Kidney tubule cell (primary cell): ENCODE results near the gene KRT3.
"Not testable (repeated sequence)": the region's sequence is repeated elsewhere in the genome, so short reads cannot be mapped to it uniquely, and the experiment has no call there.

Experiments used
- DNase-seq: peaks from one replicate; pipeline ENCODE4 v3.0.0-alpha.2; 2018; ENCODE audit warnings: low spot score

KRT3 gene

DNA sequence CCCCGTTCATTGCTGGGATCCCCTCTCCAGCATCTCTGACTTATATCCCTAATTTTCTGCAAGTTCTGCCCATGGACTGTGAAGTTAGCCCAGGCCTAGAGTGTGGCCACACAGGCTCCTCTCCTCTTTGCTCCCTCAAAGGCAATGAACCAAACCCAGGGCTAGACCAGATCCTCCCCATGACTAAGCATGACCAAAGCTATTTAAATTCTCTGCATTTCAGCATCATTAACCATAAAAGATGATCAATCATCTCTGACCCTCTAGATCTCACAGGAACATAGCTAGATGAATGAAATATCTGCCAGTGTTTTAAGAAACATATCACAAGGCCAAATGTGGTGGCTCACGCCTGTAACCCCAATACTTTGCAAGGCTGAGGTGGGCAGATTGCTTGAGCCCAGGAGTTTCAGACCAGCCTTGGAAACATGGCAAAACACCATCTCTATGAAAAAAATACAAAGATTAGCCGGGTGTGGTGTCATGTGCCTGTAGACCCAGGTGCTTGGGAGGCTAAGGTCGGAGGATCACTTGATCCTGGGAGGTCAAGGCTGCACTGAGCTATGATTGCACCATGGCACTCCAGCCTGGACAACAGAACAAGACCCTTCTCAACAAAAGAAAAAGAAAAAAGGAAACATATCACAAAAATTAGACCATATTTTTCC lies 2.2 kb upstream of the KRT3 start:
- DNase-seq, result peak; percentile 91

DNA sequence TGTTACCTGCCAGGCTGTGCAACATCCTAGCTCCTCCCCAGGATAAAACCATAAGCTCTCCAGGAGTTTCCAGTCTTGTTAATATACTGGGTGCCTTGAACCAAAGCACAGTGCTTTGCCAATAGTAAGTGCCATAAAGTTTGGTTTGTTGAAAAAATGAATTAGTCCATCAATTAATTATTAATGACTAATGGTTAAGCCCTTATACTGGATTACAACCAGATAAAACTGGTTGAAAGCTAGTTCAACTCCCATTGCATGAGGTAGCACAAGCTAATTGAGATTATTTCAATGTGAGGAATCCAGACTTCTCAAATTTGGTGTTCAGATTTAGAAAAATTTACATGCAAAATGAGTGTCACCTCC lies 1.6 kb upstream of the KRT3 start:
- DNase-seq, result peak; percentile 44

DNA sequence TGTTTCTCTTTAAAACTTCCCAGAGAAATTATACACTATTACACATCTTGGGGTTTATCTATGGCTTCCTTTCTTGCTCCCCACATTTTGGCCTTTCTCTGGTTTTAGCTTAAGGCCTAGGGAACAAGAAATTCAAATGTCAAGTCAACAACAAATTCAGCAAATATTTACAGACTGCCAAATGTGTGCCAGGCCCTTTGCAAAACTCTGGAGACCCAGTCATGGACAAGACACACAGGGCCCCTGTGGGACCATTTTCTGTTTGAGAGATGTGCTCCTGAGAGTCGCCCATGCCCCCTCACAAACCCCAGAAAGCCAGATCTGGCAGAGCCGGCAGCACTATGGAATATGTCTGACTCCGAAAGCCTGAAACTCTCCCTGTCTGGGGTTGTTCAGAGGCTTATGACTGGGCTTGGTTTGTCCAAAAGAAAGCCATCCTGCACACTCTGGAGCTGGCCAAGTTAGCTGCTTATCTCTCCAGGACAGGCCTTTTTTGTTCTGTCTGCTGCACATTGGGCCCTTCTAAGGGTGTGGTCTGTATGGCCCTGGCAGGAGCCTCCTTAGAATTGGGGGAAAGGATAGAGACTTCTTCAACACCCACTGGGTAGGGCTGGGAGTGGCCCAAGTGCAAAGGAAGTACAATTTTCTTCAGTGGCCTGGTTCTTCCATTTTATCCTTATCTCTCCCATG lies 1.1 kb upstream of the KRT3 start:
- DNase-seq, result no peak

DNA sequence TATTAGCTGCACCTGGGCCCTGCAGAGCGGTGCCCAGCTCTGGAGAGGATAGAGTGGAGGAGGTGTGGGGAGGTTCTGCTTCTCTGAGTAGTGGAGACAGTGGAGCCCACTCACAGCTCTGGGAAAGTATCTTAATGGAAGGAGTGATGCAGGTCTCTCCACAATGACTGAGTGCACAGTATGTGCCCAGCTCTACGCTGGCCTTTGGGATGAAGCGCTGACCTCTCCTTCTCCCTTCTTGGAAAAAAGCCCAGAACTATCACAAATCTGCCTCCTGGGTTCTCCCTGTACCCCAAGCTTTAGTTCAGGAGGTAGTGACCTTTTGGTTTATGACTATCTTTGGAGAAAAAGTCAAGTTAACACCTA lies 495 bp upstream of the KRT3 start:
- DNase-seq, result no peak

DNA sequence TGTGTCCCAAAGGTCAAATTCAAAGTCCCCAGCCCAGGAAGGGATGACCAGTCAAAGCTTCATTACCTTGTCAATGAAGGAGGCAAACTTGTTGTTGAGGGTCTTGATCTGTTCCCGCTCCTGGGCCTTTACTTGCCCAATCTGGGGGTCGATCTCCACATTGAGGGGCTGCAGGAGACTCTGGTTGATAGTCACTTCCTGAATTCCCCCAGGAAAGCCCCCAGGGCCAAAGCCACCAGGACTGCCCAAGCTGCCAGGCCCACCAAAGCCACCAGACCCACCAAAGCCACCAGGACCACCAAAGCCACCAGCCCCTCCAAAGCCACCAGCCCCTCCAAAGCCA lies 614 bp downstream of the KRT3 start:
- DNase-seq, result not testable (repeated sequence)

DNA sequence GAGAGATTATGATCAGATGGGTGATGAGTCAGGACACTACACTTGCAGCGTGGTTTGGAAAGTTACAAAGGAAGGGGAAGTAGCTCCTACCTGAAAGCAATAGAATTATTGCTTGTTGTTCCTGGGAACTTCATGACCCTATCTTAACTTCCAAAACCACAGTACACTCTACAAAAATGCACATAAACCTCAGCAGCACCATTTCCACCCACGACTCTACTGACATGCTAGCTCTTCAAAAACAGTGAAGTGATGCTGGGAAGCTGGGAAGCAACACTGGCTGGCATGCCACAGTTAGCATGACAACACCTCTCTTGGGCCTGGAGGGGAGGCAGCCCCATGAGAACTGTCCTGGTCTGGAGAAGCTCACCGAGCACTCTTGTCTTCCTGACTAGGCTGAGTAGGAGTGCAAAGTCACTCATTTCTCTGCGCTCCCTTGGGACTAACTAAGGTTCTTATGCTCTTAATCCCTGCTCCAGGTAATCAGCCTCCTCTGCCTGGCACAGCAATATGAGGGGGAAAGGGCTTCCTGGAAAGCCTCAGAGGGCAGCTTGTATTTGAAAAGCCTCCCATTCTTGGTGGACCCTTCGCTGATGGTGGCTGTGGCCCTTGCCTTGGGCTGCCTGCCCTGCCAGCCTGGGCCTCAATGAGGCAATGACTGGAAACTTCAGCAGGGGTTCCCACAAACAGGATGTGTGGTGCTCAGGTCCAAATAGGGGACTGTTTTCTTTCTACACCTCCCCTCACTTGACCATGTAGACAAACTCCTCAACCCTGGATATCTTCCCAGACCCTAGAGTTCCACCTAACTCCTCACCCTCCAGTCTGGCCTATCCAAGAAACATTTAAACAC lies 1.2 kb downstream of the KRT3 start:
- peak; percentile 74 for DNase-seq

DNA sequence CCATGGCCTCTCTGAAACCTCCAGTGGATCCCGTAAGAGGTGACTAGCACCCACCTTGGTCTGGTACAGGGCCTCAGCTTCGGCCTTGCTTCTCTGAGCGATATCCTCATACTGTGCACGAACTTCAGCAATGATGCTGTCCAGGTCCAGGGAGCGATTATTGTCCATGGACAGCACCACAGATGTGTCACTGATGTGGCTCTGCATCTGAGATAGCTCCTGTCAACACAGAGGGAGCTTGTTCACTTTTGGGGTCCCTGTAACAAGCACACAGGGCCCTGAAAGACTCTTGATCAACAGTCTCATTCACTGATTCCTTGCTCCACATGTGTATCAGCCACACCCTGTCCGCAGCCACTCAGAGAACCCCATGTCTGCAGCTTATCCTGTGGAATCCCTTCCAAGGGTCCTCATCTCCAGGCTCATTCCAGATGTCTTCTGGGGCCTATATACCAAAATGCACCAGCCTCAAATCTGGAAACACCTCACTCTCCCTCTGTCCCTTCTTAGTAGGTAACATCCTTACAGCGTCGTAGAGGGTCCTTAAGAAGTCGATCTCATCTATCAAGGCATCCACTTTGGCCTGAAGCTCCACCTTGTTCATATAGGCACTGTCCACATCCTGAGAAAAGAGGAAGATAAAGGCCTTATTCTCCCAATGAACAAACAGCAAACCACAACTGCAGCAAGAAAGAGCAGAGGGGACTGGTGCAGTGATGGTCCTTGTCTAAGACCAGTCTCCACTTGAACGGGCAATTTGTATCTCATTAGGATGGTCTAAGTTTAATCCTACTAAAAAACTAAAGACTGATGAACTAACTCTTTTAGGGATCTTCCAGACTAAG lies 3.5 kb downstream of the KRT3 start:
- no peak for DNase-seq

DNA sequence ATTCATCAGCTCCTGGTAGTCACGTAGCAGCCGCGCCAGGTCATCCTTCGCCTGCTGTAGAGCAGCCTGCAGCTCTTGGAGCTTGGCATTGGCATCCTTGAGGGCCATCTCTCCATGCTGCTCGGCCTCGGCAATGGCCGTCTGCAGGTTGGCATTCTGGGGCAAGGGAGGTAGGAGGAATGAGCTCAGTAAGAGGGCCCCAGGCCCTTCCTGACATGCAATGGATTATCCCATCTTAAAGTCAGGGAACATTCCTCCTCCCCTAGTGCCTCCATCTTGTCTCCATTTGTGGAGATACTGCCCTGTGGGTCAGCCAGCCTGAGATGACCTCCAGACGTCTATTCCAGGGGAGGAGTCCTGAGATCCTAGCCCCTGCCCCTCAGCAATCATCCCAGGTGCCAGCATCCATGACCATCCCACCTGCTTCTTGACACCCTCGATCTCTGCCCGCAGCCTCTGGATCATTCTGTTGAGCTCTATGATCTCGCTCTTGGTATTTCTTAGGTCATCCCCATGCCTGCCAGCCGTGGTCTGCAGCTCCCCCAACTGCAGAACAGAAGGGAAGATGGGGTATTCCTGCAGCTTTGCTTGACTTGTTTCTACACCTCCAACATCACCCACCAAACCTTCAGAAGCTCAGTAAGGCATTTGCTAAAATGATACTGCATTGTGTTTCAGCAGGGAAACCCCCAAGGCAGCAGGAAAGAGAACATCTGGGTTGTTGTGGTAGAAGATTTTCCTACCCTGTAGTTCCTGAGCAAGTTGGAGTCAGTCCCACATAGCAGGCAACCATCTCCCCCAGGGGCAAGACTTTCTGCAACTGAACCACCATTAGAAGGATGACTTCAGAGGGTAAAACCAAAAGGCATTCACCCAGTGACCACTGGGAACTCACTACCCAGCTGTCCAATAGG lies 4.4 kb downstream of the KRT3 start:
- no peak for DNase-seq

DNA sequence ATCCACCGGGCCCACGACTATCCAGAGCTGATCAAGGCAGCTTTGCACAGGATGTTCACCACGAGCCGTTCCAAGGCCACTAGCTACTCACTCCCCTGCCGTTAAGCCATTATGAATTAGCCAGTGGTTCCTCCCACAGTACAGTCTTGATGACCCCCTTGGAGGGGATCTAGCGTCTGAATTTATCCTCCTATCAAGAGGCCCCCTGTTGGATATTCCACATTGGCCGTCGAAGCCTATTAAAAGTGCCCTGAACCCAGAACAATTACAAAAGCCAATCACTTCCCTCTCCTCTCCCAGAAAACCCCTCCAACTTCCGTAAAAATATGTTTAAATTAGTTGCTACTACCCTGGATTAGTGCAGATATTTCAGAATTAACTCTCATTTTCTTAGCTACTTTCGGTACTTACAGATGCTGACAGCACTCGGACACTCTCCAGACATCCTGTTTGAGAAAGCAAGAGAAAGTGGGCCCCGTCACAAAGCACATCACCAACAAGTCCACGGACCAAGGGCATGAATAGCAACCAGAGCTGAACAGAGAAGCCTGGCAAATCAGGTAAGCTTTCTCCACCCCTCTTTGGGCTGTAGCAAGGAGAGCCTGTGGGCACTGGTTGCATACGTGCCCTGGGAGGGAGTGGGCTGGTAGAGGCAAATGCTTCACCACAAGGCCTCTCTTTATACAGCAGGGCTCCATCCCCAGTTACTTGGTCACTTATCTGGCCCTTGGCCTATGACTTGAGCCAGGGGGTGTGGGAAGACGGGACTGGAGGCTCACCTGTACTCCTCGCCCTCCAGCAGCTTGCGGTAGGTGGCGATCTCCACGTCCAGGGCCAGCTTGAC lies 5.3 kb downstream of the KRT3 start:
- no peak for DNase-seq

DNA sequence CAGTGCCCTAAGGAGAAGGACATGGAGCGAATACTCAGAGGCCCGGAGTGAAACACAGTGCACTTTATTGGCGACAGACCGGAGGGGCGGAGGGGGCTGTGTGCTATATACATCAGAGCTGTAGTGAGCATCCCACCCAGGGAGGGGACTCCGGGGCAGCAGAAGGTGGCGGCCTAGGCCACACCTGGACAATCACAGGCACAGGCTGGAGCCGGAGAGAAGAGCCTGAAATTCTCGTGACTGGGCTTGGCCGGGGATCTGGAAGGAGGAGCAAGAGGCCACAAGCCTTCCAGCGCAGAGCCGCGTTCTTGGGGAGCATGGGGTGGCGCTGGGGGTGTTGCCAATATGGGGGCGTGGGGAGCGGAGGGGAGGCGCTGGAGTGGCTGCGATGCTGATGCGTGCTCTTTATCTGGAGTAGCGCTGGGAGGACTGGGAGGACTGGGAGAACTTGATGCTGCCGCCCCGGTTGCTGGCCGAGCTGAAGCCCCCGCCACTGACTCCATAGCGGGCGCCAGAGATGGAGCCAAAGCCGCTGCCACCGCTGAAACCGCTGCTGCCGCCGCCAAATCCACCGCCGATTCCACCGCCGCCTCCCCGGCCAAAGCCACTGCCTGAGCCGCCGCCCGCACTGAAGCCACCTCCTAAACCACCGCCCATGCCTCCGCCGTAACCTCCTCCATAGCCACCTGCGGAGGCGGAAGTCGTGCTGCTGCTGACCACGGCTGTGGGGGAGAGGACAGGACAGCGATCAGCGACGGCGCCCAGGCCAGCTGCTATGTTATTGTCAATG lies 6.1 kb downstream of the KRT3 start:
- DNase-seq, result peak; percentile 49

DNA sequence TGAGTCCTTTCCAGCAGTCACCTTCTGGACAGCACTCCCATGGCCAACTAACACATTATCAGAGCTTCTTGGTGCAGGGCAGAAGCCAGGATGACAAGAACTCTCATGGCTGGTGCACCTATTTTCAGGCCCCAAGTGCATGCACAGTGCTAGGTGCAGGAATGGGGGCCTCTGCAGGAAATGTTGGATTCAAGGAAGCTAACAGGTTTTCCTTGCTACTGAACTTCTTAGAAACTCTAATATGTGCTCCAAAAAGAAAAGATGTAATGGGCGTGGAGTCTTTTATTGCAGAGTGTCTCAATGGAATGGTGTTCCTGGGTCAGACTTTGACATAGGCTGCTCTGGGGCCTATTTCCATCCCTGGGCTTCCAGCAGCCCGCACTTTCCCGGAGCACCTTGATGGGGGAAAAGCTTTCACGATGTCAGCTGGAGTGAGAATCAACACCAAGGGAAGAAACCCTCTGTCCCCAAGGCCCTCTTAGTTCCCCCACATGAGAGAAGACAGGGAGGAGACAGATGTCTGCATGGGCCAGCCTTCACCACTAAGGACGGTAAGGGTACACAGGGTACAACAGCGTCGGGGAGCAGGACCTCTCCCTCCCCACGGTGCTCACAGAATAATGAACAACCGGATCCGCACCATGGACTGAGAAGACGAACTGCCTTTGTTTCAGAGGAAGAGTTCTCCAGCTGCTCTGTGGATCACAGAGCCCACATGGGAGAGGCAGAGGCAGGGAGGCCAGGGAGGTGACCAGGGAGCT lies 6.9 kb downstream of the KRT3 start:
- DNase-seq, result no peak

DNA sequence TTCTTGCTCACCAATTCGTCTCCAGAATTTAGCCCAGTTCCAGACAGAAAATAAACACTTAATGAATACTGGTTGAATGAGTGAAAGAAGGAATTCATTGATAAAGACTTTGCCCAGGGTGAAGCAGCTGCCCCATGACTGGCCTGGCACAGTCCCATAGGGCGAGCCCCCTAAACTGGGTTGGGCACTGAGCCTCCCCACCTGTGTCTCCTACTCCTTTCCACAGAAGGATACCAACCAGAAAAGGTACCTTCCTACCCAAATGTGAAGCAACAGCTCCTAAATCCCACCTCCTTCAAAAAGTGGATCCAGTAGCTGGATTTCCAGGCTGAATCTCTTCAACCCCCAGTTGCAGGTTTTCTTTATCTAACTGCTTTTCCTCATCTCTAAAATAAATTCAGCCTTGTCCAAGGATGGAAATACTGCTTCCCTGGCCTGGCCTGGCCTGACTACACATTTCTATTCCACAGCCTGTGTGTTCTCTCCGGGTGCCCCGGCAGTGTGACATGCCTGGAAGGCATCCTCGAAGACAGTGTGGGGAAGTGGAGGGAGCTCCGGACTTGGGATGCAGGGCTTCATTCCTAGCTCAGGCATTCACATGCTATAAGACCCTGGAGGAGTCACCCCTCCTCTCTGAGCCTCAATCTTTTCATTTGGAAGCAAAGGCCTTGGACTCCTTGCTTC lies 7.6 kb downstream of the KRT3 start:
- no peak for DNase-seq

DNA sequence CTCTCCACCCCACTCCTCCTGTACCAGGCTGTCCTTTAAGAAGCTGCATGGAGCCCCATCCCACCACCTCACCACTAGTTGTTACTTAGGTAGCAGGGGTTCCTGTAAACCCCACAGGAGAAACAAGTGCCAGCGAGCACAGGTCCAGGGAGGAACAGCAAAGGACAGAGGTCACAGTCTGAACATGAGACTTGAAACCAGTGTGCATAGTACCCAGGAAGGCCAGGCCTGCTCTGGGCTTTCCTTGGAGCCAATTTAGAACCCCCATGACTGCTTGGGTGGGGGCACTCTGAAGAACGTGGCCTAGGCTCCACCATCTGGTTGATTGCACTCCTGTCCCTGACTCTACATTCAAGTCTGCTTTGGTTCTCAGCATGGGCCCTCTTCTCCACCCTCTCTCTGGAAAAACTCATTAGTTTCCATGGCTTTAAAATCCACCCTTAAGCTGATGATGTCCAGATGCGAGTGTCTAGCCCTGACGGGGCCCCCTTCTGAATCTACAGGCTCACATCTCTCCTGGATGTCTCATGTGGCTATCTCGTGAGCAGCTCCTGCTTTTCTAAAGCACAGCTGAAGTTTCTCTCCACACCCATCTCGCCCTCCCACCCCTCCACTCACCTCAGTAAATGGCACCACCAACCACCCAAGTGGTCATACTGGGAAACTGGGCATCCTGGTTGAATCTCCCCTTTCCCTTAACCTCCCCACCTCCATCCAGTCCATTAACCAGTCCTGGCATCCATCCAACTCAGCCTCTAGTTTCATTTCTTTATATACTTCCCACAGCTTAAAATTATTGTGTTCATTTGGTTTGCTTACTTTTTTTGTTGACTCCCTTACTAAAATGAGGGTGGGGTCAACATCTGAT lies 8.4 kb downstream of the KRT3 start:
- no peak for DNase-seq

DNA sequence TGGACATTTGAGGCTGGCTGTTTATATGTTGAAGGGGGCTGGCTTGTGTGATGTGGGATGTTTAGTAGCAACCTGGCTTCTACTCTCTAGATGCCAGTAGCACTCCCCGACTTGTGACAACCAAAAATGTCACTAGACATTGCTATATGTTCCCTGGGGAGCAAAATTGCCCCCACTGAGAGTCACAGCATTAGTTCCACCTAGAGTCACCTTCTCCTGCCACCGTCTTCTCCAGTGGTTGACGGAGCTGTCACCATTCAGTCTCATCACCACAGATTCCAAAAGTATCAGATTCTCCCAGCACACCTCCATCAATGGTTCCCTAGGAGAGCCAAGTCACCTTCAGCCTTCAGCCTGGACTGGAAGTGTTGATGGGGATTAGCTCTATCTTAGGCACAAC lies 11.0 kb downstream of the KRT3 start:
- DNase-seq, result no peak

DNA sequence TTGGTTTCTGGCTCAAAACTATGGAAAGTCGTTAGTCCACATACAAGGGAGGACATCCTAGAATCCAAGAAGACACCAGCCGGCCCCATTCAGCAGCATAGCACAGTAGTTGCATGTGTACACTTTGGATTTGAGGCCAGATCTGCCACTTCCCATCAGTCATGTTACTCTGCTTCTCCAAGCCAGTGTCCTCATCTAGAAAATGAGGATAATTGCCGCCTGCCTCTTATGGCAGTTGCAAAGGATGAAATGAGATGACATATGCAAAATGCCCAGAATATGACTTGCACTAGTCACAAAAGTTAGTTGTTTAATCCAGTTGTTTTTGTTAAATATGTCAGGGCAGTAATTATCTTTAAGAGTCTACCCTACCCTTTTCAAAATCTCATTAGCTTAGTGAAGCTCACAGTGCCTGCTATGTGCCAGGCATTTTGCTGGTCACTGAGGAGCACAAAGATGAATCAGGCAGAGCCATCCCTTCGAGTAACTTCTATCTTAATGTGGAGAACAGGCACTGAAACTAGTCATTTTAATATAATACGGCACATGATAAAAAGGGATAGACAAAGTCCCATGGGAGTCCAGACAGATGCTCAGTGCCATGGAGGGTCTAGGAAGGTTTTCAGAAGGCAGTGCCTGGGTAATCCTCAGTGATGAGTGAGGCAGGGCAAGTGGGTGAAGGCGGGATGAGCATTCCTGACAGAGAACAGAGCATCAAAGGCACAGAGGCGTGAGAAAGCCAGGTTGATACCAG lies 12.2 kb downstream of the KRT3 start:
- DNase-seq, result no peak

DNA sequence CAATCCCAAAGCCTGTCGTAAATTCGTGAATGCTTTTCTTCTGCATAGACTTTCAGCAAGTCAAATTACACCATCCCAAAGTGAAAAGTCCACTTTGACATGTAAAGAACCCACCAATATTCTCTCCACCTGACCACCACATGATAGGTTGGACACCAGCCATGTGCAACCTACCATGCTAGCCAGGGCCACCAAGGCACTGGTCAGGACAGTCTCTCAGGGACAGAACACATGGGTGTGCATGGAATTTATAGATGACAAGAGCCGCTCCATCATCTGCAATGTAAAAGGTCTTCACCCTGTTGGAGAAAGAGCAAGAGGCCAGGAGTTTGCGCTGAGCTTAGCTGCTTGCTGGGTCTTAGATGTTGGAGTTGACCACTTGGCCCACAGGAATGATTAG lies 13.4 kb downstream of the KRT3 start:
- no peak for DNase-seq
